GM19239 (cell line): ENCODE measurements around the gene CFAP141.
A peak's percentile ranks its signal among the peaks of the same experiment; 100 is the strongest.
"Not testable (repeated sequence)": the region's sequence is repeated elsewhere in the genome, so short reads cannot be mapped to it uniquely, and the experiment has no call there.

Experiments
- DNase-seq: peaks from one replicate; pipeline ENCODE4 v3.0.0; 2011; ENCODE audit warnings: low spot score; ENCODE audit not compliant: insufficient read length
- FAIRE-seq: peaks from 2 replicates; lab custom pipeline; 2011; peaks lifted over from hg19 to GRCh38; lab: Jason Lieb, UNC

The CFAP141 gene

GRCh38 chr1:154212083-154212482, 6.0 kb upstream of the CFAP141 start:
- FAIRE-seq (no peak), DNase-seq (no peak)

GRCh38 chr1:154208677-154209388, 2.7 kb upstream of the CFAP141 start:
- DNase-seq, result no peak
- FAIRE-seq, result no peak

GRCh38 chr1:154207262-154207661, 1.1 kb upstream of the CFAP141 start:
- DNase-seq, result no peak
- FAIRE-seq, result no peak

GRCh38 chr1:154205778-154206177, 355 bp downstream of the CFAP141 start:
- DNase-seq, FAIRE-seq: not testable (repeated sequence)

GRCh38 chr1:154199563-154199879, 6.6 kb downstream of the CFAP141 start:
- DNase-seq, result no peak
- FAIRE-seq, result no peak

- FAIRE-seq, result peak; percentile 79
- DNase-seq, result no peak
These were observed 7.2 kb downstream of the CFAP141 start for GRCh38 chr1:154198756-154199562.

- DNase-seq, result no peak
- no peak for FAIRE-seq
These were observed 12.3 kb downstream of the CFAP141 start for GRCh38 chr1:154193821-154194220.

- FAIRE-seq (no peak), DNase-seq (no peak)
These were observed 13.7 kb downstream of the CFAP141 start for GRCh38 chr1:154192476-154192875.

- no peak for FAIRE-seq
- no peak for DNase-seq
These were observed 14.1 kb downstream of the CFAP141 start, which contains the start of gene TPM3 for GRCh38 chr1:154191990-154192461. Gene TPM3 (minus strand): TSS chr1:154192100. CDS start chr1:154192018, 82 bp downstream.

- FAIRE-seq, result no peak
- no peak for DNase-seq
These were observed 15.6 kb downstream of the CFAP141 start for GRCh38 chr1:154190550-154190949.

GRCh38 chr1:154186852-154187501, 19.2 kb downstream of the CFAP141 start:
- DNase-seq (no peak), FAIRE-seq (no peak)

GRCh38 chr1:154186177-154186576, 20.0 kb downstream of the CFAP141 start:
- DNase-seq, result no peak
- FAIRE-seq, result no peak

- DNase-seq (peak; percentile 92), FAIRE-seq (peak; percentile 74)
These were observed 22.9 kb downstream of the CFAP141 start for GRCh38 chr1:154183046-154183915.

GRCh38 chr1:154182344-154183045, 23.6 kb downstream of the CFAP141 start:
- FAIRE-seq (peak; percentile 75), DNase-seq (no peak)

- FAIRE-seq, result no peak
- no peak for DNase-seq
These were observed 24.2 kb downstream of the CFAP141 start for GRCh38 chr1:154181944-154182343.

GRCh38 chr1:154179946-154180687, 26.0 kb downstream of the CFAP141 start:
- FAIRE-seq (no peak), DNase-seq (no peak)

GRCh38 chr1:154178911-154179811, 27.0 kb downstream of the CFAP141 start:
- FAIRE-seq (no peak), DNase-seq (no peak)

GRCh38 chr1:154178013-154178412, 28.1 kb downstream of the CFAP141 start:
- DNase-seq, result no peak
- FAIRE-seq, result no peak
